ENCODE results near the gene SHROOM1. TPM values are rescaled to one million over a fixed set of nuclear protein-coding genes. Genes with fewer than 3 reads are reported as not detected.

SHROOM1 gene
- total and polyA plus RNA-seq, 8 donors: 8.1 to 20.6 (median 10.0) TPM

DNA sequence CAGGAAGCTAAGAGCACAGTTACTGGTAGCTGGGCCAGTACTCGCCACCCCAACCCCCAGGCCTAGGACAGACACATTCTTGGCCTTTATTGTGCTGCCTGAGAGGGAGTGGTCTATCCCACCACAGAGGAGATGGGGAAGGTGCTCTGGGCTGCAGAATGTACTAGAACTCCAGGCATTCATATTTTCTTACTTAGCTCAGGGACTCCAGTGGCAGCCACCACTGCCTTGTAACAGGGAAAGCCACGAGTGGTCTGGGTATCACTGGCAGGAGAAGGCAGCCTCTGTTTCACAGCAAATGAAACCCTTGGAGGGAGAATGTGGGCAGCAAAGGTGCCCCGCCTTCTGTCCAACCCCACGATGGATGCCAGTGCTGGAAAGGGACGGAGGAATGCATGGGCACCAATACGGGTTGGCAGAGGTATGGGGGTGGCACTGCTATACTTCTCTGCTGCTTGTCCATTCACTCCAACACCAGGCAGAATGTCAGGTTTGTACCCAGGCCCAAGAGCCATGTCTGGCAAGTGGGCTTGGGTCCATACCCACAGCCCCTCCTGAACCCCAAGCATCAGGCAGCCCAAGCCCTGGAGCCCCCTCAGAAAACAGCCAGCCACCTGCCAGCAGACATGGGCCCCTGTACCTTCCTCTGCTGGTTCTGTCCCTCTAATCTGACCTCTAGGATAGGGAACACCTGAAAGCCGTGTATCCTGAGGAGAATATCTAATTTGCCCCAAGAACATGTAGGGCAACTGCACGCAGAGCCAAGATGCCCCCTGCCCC lies 58.0 kb downstream of the SHROOM1 start:
- ATAC-seq (no peak), DNase-seq (no peak)
- intact Hi-C loops (cut with DNase I): no loop called here
- H3K36me3 ChIP-seq: no peaks in the 10 kb centered on the region
- H3K9me3 ChIP-seq: no peaks in the 10 kb centered on the region
- H3K4me1 ChIP-seq: peaks cover 20 to 38% of the 10 kb centered on the region in 2 donors
- H3K27ac ChIP-seq: peak overlapping the region in 1 of 2 donors; percentile 34
- H3K27me3 ChIP-seq: peaks cover 0 to 28% of the 10 kb centered on the region in 2 donors
- H3K4me3 ChIP-seq: no peak overlapping the region
- TF ChIP-seq, protein P1, sequence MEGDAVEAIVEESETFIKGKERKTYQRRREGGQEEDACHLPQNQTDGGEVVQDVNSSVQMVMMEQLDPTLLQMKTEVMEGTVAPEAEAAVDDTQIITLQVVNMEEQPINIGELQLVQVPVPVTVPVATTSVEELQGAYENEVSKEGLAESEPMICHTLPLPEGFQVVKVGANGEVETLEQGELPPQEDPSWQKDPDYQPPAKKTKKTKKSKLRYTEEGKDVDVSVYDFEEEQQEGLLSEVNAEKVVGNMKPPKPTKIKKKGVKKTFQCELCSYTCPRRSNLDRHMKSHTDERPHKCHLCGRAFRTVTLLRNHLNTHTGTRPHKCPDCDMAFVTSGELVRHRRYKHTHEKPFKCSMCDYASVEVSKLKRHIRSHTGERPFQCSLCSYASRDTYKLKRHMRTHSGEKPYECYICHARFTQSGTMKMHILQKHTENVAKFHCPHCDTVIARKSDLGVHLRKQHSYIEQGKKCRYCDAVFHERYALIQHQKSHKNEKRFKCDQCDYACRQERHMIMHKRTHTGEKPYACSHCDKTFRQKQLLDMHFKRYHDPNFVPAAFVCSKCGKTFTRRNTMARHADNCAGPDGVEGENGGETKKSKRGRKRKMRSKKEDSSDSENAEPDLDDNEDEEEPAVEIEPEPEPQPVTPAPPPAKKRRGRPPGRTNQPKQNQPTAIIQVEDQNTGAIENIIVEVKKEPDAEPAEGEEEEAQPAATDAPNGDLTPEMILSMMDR (IDR thresholded peaks at IDR 0.05): no peak

Other genes with a start within 250 kb of the SHROOM1 start
- not detected for gene IL13, start 172.5 kb downstream of the SHROOM1 start, total RNA-seq
- under 1 TPM in 2 of 6 donors, not detected in 4; 0.15 to 0.16 TPM for gene IL13, start 172.5 kb downstream of the SHROOM1 start, polyA plus RNA-seq (ENCODE audit: insufficient read length in 6 of 6)
- gene IL4, start 156.7 kb downstream of the SHROOM1 start, total RNA-seq: not detected
- under 1 TPM in 4 of 6 donors, not detected in 2; 0.27 to 0.84 (median 0.44) TPM for gene IL4, start 156.7 kb downstream of the SHROOM1 start, polyA plus RNA-seq (ENCODE audit: insufficient read length in 6 of 6)
- gene KIF3A, start 93.1 kb downstream of the SHROOM1 start, total RNA-seq: 10 to 100 TPM in 1 of 2 donors, 1 to 10 TPM in 1; 8.9 to 15.2 TPM
- gene KIF3A, start 93.1 kb downstream of the SHROOM1 start, polyA plus RNA-seq (ENCODE audit: insufficient read length in 6 of 6): 10 to 100 TPM; 24.3 to 30.4 (median 26.5) TPM
- 1 to 10 TPM; 1.1 to 1.8 TPM for gene CCNI2, start 83.2 kb downstream of the SHROOM1 start, total RNA-seq
- 1 to 10 TPM in 2 of 6 donors, under 1 TPM in 4; 0.42 to 2.5 (median 0.81) TPM for gene CCNI2, start 83.2 kb downstream of the SHROOM1 start, polyA plus RNA-seq (ENCODE audit: insufficient read length in 6 of 6)
- gene SEPTIN8, start 53.4 kb downstream of the SHROOM1 start, total RNA-seq: 10 to 100 TPM; 38.8 to 53.8 TPM
- gene SEPTIN8, start 53.4 kb downstream of the SHROOM1 start, polyA plus RNA-seq (ENCODE audit: insufficient read length in 6 of 6): 10 to 100 TPM; 54.8 to 73.8 (median 61.9) TPM
- under 1 TPM in 1 of 2 donors, not detected in 1; 0.16 TPM for gene SOWAHA, start 17.3 kb downstream of the SHROOM1 start, total RNA-seq
- gene SOWAHA, start 17.3 kb downstream of the SHROOM1 start, polyA plus RNA-seq (ENCODE audit: insufficient read length in 6 of 6): under 1 TPM in 1 of 6 donors, not detected in 5; 0.07 TPM
- under 1 TPM; 0.26 to 0.39 TPM for gene GDF9, start 35.8 kb upstream of the SHROOM1 start, total RNA-seq
- 1 to 10 TPM; 1.0 to 1.6 (median 1.2) TPM for gene GDF9, start 35.8 kb upstream of the SHROOM1 start, polyA plus RNA-seq (ENCODE audit: insufficient read length in 6 of 6)
- gene UQCRQ, start 36.0 kb upstream of the SHROOM1 start, total RNA-seq: 100 to 1,000 TPM; 386 to 507 TPM
- 100 to 1,000 TPM; 130 to 187 (median 150) TPM for gene UQCRQ, start 36.0 kb upstream of the SHROOM1 start, polyA plus RNA-seq (ENCODE audit: insufficient read length in 6 of 6)
- gene LEAP2, start 43.0 kb upstream of the SHROOM1 start, total RNA-seq: 1 to 10 TPM; 1.2 to 1.9 TPM
- gene LEAP2, start 43.0 kb upstream of the SHROOM1 start, polyA plus RNA-seq (ENCODE audit: insufficient read length in 6 of 6): 1 to 10 TPM; 3.2 to 6.0 (median 4.4) TPM
- 10 to 100 TPM; 75.2 to 86.1 TPM for gene AFF4, start 133.0 kb upstream of the SHROOM1 start, total RNA-seq
- gene AFF4, start 133.0 kb upstream of the SHROOM1 start, polyA plus RNA-seq (ENCODE audit: insufficient read length in 6 of 6): 10 to 100 TPM; 59.5 to 68.9 (median 63.2) TPM
- gene ZCCHC10, start 195.9 kb upstream of the SHROOM1 start, total RNA-seq: 10 to 100 TPM; 20.7 to 22.1 TPM
- gene ZCCHC10, start 195.9 kb upstream of the SHROOM1 start, polyA plus RNA-seq (ENCODE audit: insufficient read length in 6 of 6): 10 to 100 TPM; 28.3 to 34.6 (median 30.5) TPM
- gene HSPA4, start 221.4 kb upstream of the SHROOM1 start, total RNA-seq: 10 to 100 TPM; 85.5 to 90.7 TPM
- 100 to 1,000 TPM in 1 of 6 donors, 10 to 100 TPM in 5; 85.9 to 109 (median 94.3) TPM for gene HSPA4, start 221.4 kb upstream of the SHROOM1 start, polyA plus RNA-seq (ENCODE audit: insufficient read length in 6 of 6)

Data from left lung (tissue), 10 donors.